Measurements from ENCODE around the gene NDUFAF2. TPM values are rescaled to one million over a fixed set of nuclear protein-coding genes. Genes with fewer than 3 reads are reported as not detected.
"Not testable (repeated sequence)": the region's sequence is repeated elsewhere in the genome, so short reads cannot be mapped to it uniquely, and the experiment has no call there.

NDUFAF2 gene
- total RNA-seq, 1 donor from 2014 or later, result 20.0 TPM

- H3K36me3 ChIP-seq, result no peaks in the 10 kb centered on the region
- no peaks in the 10 kb centered on the region for H3K4me1 ChIP-seq
- no peak for TF ChIP-seq CTCF (IDR thresholded peaks at IDR 0.05)
- no peak for DNase-seq
- ATAC-seq, result no peak
- intact Hi-C loops (cut with DNase I), result no loop called here
- no peaks in the 10 kb centered on the region for H3K27me3 ChIP-seq (ENCODE audit: low read depth)
- H3K4me3 ChIP-seq, result no peak overlapping the region
- no peak overlapping the region for H3K27ac ChIP-seq
- peaks cover 9% of the 10 kb centered on the region for H3K9me3 ChIP-seq
These were observed 33.1 kb downstream of the NDUFAF2 start for GRCh38 chr5:60977956-60978737.

- Histone ChIP-seq H3K9me3 (peaks cover 9% of the 10 kb centered on the region), H3K27me3 (ENCODE audit: low read depth) (no peaks in the 10 kb centered on the region), H3K4me3 (no peak overlapping the region), H3K27ac (no peak overlapping the region), H3K36me3 (no peaks in the 10 kb centered on the region), H3K4me1 (no peaks in the 10 kb centered on the region)
- DNase-seq (no peak), ATAC-seq (no peak)
- intact Hi-C loops (cut with DNase I), result no loop called here
- no peak for TF ChIP-seq CTCF (IDR thresholded peaks at IDR 0.05)
These were observed 34.0 kb downstream of the NDUFAF2 start for GRCh38 chr5:60978968-60979367.

- H3K9me3 ChIP-seq, result peaks cover 9% of the 10 kb centered on the region
- intact Hi-C loops (cut with DNase I), result no loop called here
These were observed 35.5 kb downstream of the NDUFAF2 start for GRCh38 chr5:60980511-60980910.

GRCh38 chr5:60982127-60982526 lies 37.1 kb downstream of the NDUFAF2 start:
- intact Hi-C loops (cut with DNase I); H3K27ac ChIP-seq; ATAC-seq; H3K4me1 ChIP-seq; H3K36me3 ChIP-seq; H3K9me3 ChIP-seq; H3K4me3 ChIP-seq; DNase-seq; H3K27me3 ChIP-seq (ENCODE audit: low read depth): not testable (repeated sequence)

More at GRCh38 chr5:60980511-60980910, 35.5 kb downstream of the NDUFAF2 start:
- no peaks in the 10 kb centered on the region for H3K4me1 ChIP-seq
- H3K27ac ChIP-seq, result no peak overlapping the region
- no peak overlapping the region for H3K4me3 ChIP-seq
- H3K27me3 ChIP-seq (ENCODE audit: low read depth), result no peaks in the 10 kb centered on the region
- no peaks in the 10 kb centered on the region for H3K36me3 ChIP-seq
- no peak for DNase-seq
- no peak for TF ChIP-seq CTCF (IDR thresholded peaks at IDR 0.05)
- no peak for ATAC-seq

- ATAC-seq, result no peak
- Histone ChIP-seq H3K27ac (no peak overlapping the region), H3K9me3 (no peaks in the 10 kb centered on the region), H3K36me3 (no peaks in the 10 kb centered on the region), H3K27me3 (ENCODE audit: low read depth) (no peaks in the 10 kb centered on the region), H3K4me1 (no peaks in the 10 kb centered on the region), H3K4me3 (no peak overlapping the region)
- no peak for DNase-seq
- intact Hi-C loops (cut with DNase I), result no loop called here
- TF ChIP-seq CTCF (IDR thresholded peaks at IDR 0.05), result no peak
These were observed 44.8 kb downstream of the NDUFAF2 start for GRCh38 chr5:60989790-60990189.

GRCh38 chr5:60992871-60993270 lies 47.9 kb downstream of the NDUFAF2 start:
- H3K27ac ChIP-seq, result no peak overlapping the region
- no peak overlapping the region for H3K4me3 ChIP-seq
- no peaks in the 10 kb centered on the region for H3K27me3 ChIP-seq (ENCODE audit: low read depth)
- DNase-seq (no peak), ATAC-seq (no peak)
- H3K4me1 ChIP-seq, result no peaks in the 10 kb centered on the region
- intact Hi-C loops (cut with DNase I), result no loop called here
- H3K36me3 ChIP-seq, result no peaks in the 10 kb centered on the region
- no peaks in the 10 kb centered on the region for H3K9me3 ChIP-seq
- no peak for TF ChIP-seq CTCF (IDR thresholded peaks at IDR 0.05)
